ENCODE results near the gene XXYLT1.

DNA sequence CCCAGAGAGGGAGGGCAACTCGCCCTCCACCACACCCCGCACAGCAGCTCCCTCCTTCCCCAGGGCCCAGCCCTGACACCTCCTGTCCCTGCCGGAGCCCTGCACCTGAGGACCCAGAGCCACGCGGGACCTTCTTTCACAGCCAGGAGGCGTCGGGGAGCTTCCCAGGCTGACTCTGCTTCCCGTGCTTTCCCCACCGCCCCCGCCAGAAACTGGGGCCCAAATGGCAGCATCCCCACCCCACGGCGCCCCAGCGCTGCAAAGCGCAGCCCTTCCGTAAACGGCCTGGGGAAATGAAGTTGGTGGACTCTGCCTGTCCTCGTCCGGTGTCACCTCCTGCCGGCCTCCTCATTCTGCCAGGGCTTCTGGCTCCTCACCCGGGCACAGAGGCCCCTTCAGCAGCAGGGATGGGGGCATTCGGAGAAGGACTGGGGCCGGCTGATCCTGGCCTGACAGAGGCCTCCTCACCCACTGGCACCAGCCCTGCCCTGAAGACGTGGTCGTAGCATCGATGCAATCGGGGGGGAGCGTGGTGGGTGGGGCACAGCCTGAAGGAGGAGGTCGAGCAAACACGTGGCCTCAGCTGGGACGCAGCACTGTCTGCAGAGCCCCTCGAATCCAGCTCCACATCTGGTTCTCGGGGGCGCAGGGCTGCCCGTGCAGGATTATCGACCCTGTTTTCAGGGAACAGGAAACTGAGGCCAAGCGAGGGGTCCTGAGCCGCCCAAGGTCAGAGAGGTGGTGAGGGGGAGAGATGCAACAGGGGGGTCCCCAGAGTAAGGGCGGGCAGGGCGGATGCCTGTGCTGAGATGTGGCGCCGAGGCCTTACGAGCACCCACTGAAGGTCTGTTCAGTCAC lies 235.4 kb downstream of the XXYLT1 start:
- TF ChIP-seq, protein P1, sequence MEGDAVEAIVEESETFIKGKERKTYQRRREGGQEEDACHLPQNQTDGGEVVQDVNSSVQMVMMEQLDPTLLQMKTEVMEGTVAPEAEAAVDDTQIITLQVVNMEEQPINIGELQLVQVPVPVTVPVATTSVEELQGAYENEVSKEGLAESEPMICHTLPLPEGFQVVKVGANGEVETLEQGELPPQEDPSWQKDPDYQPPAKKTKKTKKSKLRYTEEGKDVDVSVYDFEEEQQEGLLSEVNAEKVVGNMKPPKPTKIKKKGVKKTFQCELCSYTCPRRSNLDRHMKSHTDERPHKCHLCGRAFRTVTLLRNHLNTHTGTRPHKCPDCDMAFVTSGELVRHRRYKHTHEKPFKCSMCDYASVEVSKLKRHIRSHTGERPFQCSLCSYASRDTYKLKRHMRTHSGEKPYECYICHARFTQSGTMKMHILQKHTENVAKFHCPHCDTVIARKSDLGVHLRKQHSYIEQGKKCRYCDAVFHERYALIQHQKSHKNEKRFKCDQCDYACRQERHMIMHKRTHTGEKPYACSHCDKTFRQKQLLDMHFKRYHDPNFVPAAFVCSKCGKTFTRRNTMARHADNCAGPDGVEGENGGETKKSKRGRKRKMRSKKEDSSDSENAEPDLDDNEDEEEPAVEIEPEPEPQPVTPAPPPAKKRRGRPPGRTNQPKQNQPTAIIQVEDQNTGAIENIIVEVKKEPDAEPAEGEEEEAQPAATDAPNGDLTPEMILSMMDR (conservative IDR thresholded peaks at IDR 0.05; ENCODE audit: low read length), result 0 out of 2 replicates have a peak, but pooled peaks have one; percentile 18
- TF ChIP-seq EZH2phosphoT487 (IDR thresholded peaks at IDR 0.05; ENCODE audit: borderline replicate concordance, low read depth, low read length), result no peak

Data from OCI-LY7 (cell line).